ENCODE measurements around the gene PATJ. TPM values are rescaled to one million over a fixed set of nuclear protein-coding genes. Genes with fewer than 3 reads are reported as not detected.

Gene PATJ
- polyA plus RNA-seq, 1 donor (not counting 4 experiments of a cell fraction or from before 2014, with no cell fraction given): 28.1 TPM

- no peak overlapping the region for H3K27ac ChIP-seq (ENCODE audit: control insufficient read depth, insufficient read depth, low read length)
- no peak overlapping the region for H3K4me2 ChIP-seq (ENCODE audit: control insufficient read depth, extremely low read depth, insufficient read depth, low read depth, low read length)
- TF ChIP-seq EZH2 (IDR thresholded peaks at IDR 0.05; ENCODE audit: low read length): no peak
- TF ChIP-seq CTCF (optimal IDR thresholded peaks at IDR 0.05 in 1 of 3, IDR thresholded peaks at IDR 0.05 in 1 of 3, conservative IDR thresholded peaks at IDR 0.05 in 1 of 3; ENCODE audit: extremely low read depth in 1 of 3, insufficient read depth in 2 of 3, low read length in 3 of 3): no peak
- no peaks in the 10 kb centered on the region for H4K20me1 ChIP-seq (ENCODE audit: control insufficient read depth, extremely low read depth, insufficient read depth, low read length)
- no peaks in the 10 kb centered on the region for H3K4me1 ChIP-seq (ENCODE audit: control insufficient read depth, extremely low read depth, insufficient read depth, low read length)
- H2AFZ ChIP-seq (ENCODE audit: control insufficient read depth, low read length): no peak overlapping the region
- DNase-seq (ENCODE audit: low read depth, low spot score) (no peak), FAIRE-seq (no peak)
- no peak overlapping the region for H3K4me3 ChIP-seq (ENCODE audit: control insufficient read depth in 2 of 3, extremely low read depth in 1 of 3, insufficient read depth in 2 of 3, low read depth in 1 of 3, low read length in 3 of 3)
- dilution Hi-C loops (cut with MboI; ENCODE audit: extremely low pct_ligation_motif_present, low sequenced_read_pairs): no loop called here
- no peaks in the 10 kb centered on the region for H3K27me3 ChIP-seq (ENCODE audit: control insufficient read depth, extremely low read depth, insufficient read depth, low read length)
- H3K36me3 ChIP-seq (ENCODE audit: control insufficient read depth in 2 of 2, extremely low read depth in 1 of 2, insufficient read depth in 2 of 2, low read length in 2 of 2): peaks cover 8% of the 10 kb centered on the region in 2 experiments
- no peaks in the 10 kb centered on the region for H3K9me3 ChIP-seq (ENCODE audit: control insufficient read depth, low read depth, low read length)
- peaks cover 3% of the 10 kb centered on the region for H3K9me1 ChIP-seq (ENCODE audit: control insufficient read depth, extremely low read depth, insufficient read depth, low read length)
- H3K79me2 ChIP-seq (ENCODE audit: control insufficient read depth, insufficient read depth, low read length): no peaks in the 10 kb centered on the region
- H3K9ac ChIP-seq (ENCODE audit: control insufficient read depth, extremely low read depth, insufficient read depth, low read length): no peak overlapping the region
These were observed 292.5 kb downstream of the PATJ start for GRCh38 chr1:62034790-62035189.

- dilution Hi-C loops (cut with MboI; ENCODE audit: extremely low pct_ligation_motif_present, low sequenced_read_pairs): no loop called here
- no peaks in the 10 kb centered on the region for H3K9me3 ChIP-seq (ENCODE audit: control insufficient read depth, low read depth, low read length)
These were observed 295.0 kb downstream of the PATJ start for GRCh38 chr1:62037274-62037673.

More at GRCh38 chr1:62037274-62037673, 295.0 kb downstream of the PATJ start:
- H3K9me1 ChIP-seq (ENCODE audit: control insufficient read depth, extremely low read depth, insufficient read depth, low read length): peaks cover 3% of the 10 kb centered on the region
- peaks cover 5 to 6% of the 10 kb centered on the region in 2 experiments for H3K36me3 ChIP-seq (ENCODE audit: control insufficient read depth in 2 of 2, extremely low read depth in 1 of 2, insufficient read depth in 2 of 2, low read length in 2 of 2)
- H4K20me1 ChIP-seq (ENCODE audit: control insufficient read depth, extremely low read depth, insufficient read depth, low read length): no peaks in the 10 kb centered on the region
- no peak overlapping the region for H3K4me2 ChIP-seq (ENCODE audit: control insufficient read depth, extremely low read depth, insufficient read depth, low read depth, low read length)
- H3K27ac ChIP-seq (ENCODE audit: control insufficient read depth, insufficient read depth, low read length): no peak overlapping the region
- FAIRE-seq: no peak
- no peaks in the 10 kb centered on the region for H3K79me2 ChIP-seq (ENCODE audit: control insufficient read depth, insufficient read depth, low read length)
- no peak for DNase-seq (ENCODE audit: low read depth, low spot score)
- no peak overlapping the region for H3K4me3 ChIP-seq (ENCODE audit: control insufficient read depth in 2 of 3, extremely low read depth in 1 of 3, insufficient read depth in 2 of 3, low read depth in 1 of 3, low read length in 3 of 3)
- H3K9ac ChIP-seq (ENCODE audit: control insufficient read depth, extremely low read depth, insufficient read depth, low read length): no peak overlapping the region
- no peaks in the 10 kb centered on the region for H3K4me1 ChIP-seq (ENCODE audit: control insufficient read depth, extremely low read depth, insufficient read depth, low read length)
- no peak overlapping the region for H2AFZ ChIP-seq (ENCODE audit: control insufficient read depth, low read length)
- no peaks in the 10 kb centered on the region for H3K27me3 ChIP-seq (ENCODE audit: control insufficient read depth, extremely low read depth, insufficient read depth, low read length)
- TF ChIP-seq CTCF (optimal IDR thresholded peaks at IDR 0.05 in 1 of 3, IDR thresholded peaks at IDR 0.05 in 1 of 3, conservative IDR thresholded peaks at IDR 0.05 in 1 of 3; ENCODE audit: extremely low read depth in 1 of 3, insufficient read depth in 2 of 3, low read length in 3 of 3) (no peak), EZH2 (IDR thresholded peaks at IDR 0.05; ENCODE audit: low read length) (no peak)

Measured in keratinocyte (primary cell).